ENCODE measurements around the gene DDX39A.
"Not testable (repeated sequence)": the region's sequence is repeated elsewhere in the genome, so short reads cannot be mapped to it uniquely, and the experiment has no call there.

Gene DDX39A

GRCh38 chr19:14408491-14409145 is 10.5 kb downstream of the DDX39A start:
- DNase-seq = no peak

DNA sequence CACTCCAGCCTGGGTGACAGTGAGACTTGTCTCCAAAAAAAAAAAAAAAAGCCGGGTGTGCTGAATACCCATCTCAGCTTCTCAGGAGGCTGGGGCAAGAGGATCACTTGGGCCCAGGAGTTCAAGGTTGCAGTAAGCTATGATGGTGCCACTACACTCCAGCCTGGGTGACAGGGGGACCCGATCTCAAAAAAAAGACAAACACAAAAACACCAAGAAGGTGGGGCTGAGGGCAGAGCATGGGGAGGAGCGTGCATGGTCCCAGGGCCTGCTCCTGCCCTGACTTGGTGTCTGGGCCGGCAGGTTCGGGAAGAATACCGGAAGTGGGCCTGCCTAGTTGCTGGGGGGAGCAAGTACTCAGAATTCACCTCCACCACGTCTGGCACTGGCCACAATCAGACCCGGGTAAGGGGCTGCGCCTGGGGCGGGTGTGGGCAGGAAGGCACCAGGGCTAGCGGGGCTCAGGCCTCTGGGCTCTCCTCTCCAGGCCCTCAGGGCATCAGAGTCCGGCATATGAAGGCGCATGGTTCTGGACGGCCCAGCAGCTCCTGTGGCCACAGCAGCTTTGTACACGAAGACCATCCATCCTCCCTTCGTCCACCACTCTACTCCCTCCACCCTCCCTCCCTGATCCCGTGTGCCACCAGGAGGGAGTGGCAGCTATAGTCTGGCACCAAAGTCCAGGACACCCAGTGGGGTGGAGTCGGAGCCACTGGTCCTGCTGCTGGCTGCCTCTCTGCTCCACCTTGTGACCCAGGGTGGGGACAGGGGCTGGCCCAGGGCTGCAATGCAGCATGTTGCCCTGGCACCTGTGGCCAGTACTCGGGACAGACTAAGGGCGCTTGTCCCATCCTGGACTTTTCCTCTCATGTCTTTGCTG is 11.3 kb downstream of the DDX39A start:
- no peak for DNase-seq

DNA sequence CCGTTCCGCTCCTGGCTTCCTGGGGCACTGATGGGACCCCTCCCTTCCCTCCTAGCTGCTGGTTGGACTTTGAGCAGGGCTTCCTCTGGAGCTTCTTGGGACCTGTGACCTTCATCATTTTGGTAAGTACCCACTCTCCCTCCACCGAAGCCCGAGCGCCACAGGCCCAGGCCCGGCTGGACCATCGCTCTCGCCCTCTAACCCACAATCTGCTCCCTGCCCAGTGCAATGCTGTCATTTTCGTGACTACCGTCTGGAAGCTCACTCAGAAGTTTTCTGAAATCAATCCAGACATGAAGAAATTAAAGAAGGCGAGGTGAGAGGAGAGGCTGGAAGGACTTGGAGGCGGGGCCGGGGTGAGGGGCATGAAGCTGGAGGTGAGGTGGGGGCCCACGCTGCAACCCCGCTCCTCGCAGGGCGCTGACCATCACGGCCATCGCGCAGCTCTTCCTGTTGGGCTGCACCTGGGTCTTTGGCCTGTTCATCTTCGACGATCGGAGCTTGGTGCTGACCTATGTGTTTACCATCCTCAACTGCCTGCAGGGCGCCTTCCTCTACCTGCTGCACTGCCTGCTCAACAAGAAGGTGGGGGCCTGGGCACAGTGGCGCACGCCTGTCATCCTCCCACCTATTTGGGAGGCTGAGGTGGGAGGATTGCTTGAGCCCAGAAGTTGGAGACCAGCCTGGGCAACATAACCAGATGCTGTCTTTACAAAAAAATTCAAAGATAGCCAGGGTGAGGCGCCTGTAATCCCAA is 12.3 kb downstream of the DDX39A start:
- no peak for DNase-seq

- DNase-seq = peak; percentile 75 to 85
Measured at GRCh38 chr19:14405758-14406644, 13.1 kb downstream of the DDX39A start.

- DNase-seq = no peak
Measured at GRCh38 chr19:14405380-14405757, 13.8 kb downstream of the DDX39A start.

DNA sequence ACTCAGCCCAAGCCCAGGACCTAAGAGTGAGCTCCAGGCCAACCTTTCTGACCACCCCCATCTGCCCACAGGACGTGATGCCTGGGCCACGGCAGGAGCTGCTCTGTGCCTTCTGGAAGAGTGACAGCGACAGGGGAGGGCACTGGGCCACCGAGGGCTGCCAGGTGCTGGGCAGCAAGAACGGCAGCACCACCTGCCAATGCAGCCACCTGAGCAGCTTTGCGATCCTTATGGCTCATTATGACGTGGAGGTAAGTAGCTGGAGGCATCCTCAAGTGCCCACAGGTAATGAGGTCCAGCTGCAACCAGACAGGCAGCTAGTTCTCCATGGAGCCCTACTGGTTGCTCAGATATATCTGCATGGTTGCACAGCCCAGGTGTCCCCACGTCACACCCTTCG is 14.8 kb downstream of the DDX39A start:
- DNase-seq = no peak

DNA sequence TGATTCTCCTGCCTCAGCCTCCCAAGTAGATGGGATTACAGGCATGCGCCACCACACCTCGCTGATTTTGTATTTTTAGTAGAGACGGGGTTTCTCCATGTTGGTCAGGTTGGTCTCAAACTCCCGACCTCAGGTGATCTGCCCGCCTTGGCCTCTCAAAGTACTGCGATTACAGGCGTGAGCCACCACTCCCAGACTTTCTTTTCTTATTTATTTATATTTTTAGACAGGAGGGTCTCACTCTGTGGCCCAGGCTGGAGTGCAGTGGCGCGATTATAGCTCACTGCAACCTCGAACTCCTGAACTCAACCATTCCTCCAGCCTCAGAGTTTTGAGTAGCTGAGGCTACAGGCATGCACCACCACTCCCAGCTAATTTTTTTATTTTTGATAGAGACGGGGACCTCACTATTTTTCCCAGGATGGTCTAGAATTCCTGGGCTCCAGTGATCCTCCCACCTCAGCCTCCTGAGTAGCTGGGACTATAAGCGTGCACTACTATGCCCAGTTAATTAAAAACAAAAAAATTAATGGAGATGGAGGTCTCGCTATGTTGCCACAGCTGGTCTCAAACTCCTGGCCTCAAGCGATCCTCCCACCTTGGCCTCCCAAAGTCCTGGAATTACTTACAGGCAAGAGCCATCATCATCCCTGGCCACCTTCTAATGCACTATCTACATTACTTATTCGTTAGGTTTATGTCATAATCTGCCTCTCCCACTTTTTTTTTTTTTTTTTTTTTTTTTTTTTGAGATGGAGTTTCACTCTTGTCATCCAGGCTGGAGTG is 15.8 kb downstream of the DDX39A start:
- DNase-seq = not testable (repeated sequence)

DNA sequence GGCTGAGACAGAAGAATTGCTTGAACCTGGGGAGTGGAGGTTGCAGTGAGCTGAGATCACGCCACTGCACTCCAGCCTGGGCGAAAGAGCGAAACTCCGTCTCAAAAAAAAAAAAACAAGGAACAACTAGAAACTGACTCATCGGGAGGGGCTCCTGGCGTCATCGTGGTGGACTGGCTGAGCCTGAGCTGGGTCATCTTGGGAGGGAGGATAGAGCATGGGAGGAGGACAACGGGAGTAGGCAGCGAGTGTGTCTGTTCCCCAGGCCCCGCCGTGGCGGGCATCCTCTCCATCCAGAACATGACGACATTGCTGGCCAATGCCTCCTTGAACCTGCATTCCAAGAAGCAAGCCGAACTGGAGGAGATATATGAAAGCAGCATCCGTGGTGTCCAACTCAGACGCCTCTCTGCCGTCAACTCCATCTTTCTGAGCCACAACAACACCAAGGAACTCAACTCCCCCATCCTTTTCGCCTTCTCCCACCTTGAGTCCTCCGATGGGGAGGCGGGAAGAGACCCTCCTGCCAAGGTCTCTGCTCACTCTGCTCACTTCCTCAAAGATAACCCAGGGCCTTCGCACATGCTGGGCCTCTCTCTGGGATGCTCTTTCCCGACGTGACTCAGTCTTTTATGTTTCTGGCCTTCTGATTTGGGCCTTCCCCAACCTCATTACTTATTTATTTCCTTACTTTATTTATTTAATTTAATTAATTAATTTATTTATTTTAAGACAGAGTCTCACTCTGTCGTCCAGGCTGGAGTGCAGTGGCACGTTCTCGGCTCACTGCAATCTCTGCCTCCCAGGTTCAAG is 16.6 kb downstream of the DDX39A start:
- DNase-seq = no peak

DNA sequence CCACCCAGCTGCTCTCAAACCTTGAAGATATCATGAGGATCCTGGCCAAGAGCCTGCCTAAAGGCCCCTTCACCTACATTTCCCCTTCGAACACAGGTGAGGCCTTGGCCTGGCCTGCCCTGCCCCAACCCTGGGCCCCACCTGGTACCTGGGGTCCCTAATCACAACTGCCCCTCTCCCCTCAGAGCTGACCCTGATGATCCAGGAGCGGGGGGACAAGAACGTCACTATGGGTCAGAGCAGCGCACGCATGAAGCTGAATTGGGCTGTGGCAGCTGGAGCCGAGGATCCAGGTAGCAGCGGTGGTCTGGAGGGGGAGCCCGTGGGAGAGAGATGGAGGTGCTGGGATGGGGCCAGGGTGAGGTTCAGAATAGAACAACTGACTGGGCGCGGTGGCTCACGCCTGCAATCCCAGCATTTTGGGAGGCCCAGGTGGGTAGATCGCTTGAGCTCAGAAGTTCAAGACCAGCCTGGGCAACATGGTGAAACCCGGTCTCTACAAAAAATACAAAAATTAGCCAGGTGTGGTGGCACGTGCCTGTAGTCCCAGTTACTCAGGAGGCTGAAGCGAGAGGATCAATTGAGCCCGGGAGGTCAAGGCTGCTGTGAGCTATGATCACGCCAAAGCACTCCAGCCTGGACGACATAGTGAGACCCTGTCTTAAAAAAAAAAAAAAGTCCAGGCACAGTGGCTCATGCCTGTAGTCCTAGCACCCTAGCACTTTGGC is 17.5 kb downstream of the DDX39A start:
- no peak for DNase-seq

DNA sequence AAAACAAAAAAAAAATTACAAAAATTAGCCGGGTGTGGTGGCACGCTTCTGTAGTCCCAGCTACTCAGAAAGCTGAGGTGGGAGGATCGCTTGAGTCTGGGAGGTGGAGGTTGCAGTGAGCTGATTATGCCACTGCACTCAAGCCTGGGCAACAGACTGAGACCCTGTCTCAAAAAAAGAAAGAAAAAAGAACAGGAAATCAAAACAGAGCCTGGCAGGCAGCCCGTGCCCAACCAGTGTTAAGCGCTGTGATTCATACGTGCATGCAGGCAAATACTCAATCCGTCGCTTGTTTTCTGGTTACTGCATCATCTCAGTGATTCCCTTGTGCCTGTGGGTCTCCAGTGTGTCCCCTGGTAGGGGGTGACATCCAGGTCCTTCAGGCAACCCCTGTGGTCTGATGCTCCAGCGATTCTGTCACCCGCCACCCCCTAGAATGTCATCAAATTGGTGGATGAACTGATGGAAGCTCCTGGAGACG is 18.1 kb downstream of the DDX39A start:
- DNase-seq = no peak

DNA sequence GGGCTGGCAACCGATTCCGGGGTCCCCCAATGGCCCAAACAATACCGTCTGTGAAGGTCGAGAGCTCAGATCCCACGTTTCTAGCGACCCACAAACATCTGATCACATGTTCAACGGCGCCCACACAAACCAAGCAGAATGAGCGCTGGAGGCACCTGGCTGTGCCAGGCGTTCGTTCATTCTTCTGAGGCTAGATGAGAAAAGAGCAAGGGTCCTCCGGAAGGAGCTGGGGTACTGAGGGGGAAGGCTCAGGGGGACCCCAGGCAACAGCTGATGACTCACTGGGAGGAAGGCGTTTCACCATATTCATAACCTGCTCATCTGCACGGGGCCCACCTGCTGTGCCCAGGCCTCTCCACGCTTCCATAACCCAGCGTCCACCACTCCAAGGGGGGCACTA is 22.0 kb downstream of the DDX39A start:
- DNase-seq = not testable (repeated sequence)

- DNase-seq = not testable (repeated sequence)
Measured at GRCh38 chr19:14396730-14397129, 22.4 kb downstream of the DDX39A start.

DNA sequence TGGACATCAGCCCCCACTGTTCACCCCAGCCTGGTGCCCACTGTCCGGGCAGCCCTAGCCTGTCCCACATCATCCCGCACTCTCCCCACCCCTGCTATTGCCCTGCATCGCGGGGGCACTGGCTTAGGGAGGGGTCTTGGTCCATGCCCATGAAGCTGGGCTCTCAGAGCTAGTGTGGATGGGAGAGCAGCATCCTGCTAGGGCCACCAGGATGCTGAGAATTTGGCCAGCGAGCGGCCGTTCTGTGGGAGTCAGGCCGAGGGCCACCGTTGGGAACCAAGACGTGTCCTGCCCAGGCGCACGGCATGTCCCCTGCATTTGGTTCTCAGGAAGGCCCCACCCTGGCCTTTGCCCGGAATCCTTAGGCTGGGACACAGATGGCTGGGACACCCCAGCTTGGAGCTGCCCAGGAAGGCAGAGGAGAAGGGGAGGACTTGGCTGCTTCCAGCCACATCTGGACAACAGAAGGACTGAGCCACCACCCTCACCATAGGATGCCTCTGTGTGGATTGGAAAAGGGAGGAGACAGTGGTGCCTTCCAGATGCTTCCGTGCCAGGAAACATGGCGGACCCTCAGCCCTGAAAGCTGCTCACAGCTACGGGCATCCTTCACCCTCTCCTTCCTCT is 23.3 kb downstream of the DDX39A start:
- no peak for DNase-seq

GRCh38 chr19:14395262-14395661 is 23.9 kb downstream of the DDX39A start:
- no peak for DNase-seq

- DNase-seq = no peak
Measured at GRCh38 chr19:14394167-14394566, 25.0 kb downstream of the DDX39A start.

GRCh38 chr19:14393329-14393728 is 25.8 kb downstream of the DDX39A start:
- DNase-seq = no peak

- DNase-seq = no peak
Measured at GRCh38 chr19:14391156-14391821, 27.9 kb downstream of the DDX39A start.

DNA sequence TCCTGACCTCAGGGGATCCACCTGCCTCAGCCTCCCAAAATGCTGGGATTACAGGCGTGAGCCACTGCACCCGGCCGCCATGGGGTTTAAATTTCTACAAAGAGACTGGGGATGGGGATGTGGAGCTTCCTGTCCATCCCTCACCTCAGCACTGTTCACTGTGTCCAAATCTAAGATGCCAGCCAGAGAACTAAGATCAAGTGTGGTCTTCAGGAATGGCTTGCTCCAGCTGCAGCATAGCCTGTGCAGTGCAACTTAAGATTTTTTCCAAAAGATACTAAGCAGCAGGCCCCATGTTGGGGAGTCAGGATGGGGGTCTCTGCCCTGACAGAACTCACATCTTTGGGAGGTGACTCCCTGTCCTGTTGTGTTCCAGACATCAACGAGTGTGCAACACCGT is 28.6 kb downstream of the DDX39A start:
- DNase-seq = no peak

DNA sequence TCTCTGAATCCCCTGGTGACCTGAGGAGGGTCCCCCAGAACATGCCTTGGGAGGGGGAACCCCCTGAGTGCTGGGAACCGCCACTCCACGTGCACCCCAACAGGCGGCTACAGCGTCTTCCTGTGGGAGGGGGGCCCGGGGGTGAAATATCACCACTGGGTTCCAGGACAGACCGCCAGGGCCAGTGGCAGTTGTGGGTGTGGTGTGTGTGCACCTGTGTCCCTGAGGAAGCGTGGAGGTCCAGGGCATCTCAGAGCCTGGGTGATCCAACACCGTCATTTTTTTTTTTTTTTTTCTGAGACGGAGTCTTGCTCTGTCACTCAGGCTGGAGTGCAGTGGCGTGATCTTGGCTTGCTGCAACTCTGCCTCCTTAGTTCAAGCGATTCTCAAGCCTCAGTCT is 33.6 kb downstream of the DDX39A start:
- no peak for DNase-seq
